ENCODE data around the gene MEDAG.

Gene MEDAG

GRCh38 chr13:30872685-30873461 is 33.2 kb upstream of the MEDAG start:
- DNase-seq (ENCODE audit: low read depth), result no peak

- no peak for DNase-seq (ENCODE audit: low read depth)
Measured at GRCh38 chr13:30873499-30873898, 32.6 kb upstream of the MEDAG start.

DNA sequence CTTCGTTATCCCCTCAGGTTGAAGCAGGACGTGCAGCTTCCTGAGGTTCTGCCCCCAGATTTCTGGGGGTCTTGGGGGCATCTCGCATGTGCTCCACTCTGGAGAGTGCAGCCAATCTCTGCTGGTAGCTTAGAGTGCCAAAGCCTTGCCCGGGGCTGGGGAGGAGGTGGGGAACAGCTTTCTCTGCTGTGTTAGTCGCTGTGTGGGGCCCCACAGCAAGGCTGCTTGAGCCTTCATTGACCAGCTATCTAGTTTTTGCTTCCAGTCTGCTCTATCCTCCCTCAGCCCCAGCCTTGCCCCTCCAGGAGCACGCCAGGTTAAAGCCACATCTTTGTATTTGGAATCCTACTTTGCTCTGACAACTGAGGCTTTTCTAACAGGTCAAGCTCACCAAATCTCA is 32.0 kb upstream of the MEDAG start:
- DNase-seq (ENCODE audit: low read depth), result no peak

DNA sequence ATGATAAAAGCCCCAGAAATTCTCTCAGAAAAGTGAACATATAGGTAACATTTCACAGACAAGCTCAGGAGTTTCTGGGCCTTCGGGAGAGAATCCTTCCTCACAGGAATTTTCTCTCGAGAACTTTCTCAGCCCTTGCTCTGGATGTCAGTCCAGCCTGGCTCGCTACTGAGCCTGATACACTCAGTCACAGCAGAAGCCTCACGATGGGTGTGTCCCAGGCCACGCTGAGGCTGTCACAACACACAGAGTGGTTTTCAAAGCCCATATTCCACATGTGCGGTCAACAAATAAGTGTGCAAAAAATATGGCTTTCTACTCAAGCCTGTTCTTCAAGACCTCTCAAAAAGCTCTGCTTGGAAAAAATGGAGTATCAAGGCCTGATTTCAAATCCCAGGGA is 31.5 kb upstream of the MEDAG start:
- no peak for DNase-seq (ENCODE audit: low read depth)

DNA sequence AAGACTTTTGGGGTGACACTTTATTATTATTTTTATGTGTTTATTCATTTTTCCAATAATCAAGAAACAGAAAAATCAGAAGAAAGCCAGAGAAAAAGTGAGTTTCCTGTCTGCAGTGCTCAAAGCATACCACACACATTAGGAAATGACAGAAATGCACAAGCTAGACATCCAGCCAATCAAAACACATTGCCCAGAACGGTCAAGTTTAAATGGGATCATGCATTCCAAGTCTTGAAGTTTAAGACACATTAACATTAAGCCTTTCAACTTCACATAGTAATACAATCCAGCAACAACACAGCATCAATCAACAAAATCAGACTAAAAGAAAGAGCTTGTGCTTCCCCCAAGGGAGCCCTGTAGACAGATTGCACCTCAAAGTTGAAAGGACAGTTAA is 28.7 kb upstream of the MEDAG start:
- DNase-seq (ENCODE audit: low read depth), result no peak

GRCh38 chr13:30880151-30880855 is 25.8 kb upstream of the MEDAG start:
- DNase-seq (ENCODE audit: low read depth), result no peak

DNA sequence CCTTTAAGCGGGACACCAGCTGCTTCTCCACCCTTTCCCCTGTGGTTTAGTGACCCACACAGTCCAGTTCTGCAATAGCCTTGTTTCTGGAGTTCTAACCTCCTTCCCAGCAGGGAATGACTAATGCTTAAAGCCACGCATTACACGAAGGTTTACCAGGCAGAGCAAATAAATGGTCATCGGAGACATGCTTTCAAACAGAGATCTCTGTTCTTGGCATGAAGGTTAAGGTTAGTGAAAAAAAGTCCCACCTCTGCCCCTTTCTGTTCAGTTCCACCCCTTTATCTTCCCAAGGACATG is 25.3 kb upstream of the MEDAG start:
- no peak for DNase-seq (ENCODE audit: low read depth)

DNA sequence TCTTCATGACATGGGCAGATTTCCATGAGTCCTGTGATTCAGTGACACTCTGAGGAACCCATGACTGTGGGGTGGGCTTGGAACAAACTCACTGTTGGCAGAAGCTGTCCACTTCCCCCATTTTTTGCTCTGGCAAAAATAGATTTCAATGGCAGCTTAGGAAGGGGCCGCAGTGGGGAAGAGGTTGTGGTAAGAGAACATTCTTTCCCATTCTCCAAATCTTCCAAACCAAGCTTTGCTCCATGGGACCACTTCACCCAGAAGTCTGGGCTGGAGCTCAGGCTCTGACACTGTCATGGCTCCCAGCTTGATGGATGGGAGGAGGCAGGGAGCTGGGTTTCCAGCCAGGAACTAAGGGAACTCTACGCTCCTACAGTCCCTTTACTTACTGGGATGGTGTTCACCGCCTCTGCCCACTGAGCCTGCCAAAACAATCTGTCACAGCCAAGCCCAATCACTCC is 24.9 kb upstream of the MEDAG start:
- DNase-seq (ENCODE audit: low read depth), result no peak

DNA sequence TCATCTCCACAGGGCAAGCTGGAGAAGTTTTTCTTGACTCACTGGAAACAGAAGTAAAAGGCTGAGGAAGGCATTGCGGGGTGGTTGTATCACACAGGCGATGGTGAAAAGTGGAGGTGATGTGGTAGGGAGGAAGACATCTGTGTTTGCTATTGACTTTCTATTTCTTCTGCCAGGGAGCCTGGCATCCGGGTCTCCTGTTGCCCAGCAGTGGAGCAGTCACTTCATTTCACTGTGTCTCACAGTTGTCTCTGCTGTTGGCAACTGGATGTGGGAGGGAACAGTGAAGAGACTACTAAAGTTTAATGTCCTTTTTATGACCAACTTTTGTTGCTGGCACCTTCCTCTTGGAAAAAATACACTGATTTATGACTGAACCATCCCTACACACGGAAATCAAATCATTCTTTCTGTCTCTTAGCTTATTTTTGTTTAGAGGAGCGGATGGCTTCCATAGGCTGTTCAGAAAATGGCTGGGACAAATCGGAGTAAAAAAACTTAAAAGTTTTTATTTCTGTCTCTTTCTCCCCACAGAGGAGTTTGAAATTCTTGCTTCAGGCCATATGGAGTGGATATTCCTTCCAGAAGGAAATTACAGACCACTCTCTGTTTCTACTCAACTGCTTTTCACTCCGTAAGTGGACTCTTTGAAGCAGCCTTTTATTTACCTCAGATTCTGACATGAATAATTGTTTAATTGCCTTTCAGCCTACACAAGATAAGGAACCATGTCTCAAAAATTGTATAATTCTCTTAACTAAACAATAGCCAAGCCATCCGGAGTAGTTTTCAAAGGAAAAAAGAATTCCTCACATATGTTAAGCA is 23.8 kb upstream of the MEDAG start:
- DNase-seq (ENCODE audit: low read depth), result no peak

GRCh38 chr13:30882996-30883766 is 22.9 kb upstream of the MEDAG start:
- no peak for DNase-seq (ENCODE audit: low read depth)

DNA sequence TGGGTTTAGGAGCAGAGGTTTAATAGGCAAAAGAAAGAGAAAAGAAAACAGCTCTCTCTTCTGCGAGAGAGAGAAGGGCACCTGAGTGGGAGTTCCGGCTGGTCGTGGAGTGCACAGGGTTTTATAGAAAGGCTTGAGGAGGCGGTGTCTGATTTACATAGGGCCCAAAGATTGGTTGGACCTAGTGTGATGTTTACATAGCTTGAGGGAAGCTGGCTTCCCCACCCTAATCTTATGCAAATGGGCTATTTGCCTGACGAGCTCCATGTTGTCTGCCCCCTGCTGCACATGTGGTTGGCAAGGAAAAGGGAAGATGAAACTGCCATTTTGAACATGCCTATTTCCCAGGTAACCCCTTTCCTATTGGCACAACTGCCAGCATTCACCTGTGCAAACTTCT is 21.5 kb upstream of the MEDAG start:
- no peak for DNase-seq (ENCODE audit: low read depth)

DNA sequence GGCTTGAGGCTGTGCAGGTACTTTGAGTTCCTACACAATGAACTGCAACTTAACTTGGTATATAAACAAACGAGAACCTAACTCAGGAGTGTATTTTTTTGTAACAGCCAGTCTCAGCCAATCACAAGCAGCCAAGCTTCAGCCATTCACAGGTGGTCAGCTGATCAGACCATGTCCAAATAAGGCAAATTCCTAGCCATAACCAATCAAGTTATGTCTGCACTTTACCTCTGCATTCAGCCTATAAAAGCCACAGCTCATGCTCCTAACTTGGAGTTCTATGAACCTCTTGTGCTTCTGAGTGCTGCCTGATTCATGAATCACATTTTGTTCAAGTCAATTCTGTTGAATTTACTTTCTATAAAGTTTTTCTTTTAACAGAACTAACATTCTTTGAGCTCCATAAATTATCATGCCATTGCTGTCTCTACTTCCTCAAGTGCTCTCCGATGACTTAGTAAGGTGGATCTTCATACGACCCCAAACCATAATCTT is 16.8 kb upstream of the MEDAG start:
- no peak for DNase-seq (ENCODE audit: low read depth)

DNA sequence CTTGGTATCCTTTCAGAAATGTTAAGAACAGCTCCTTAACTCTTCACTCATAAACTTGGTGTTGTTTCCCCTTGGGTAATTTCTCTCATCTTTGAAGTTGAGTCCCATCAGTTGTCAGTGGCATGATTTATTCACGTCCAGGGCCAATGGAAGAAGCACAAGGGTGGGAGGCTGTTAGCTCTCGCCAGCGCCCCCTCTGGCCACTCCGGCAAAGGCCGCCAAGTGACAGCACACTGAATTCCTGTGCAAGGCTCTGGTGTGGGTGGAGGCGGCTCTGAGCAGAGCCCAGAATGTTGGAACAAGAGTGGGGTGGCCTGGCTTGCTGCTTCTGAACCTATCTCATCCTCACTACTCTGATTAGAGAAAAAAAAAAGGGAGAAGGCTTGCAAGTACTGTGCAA is 13.1 kb upstream of the MEDAG start:
- no peak for DNase-seq (ENCODE audit: low read depth)

- DNase-seq (ENCODE audit: low read depth), result no peak
Measured at GRCh38 chr13:30895773-30896172, 10.3 kb upstream of the MEDAG start.

GRCh38 chr13:30898070-30898469 is 8.0 kb upstream of the MEDAG start:
- DNase-seq (ENCODE audit: low read depth), result no peak

DNA sequence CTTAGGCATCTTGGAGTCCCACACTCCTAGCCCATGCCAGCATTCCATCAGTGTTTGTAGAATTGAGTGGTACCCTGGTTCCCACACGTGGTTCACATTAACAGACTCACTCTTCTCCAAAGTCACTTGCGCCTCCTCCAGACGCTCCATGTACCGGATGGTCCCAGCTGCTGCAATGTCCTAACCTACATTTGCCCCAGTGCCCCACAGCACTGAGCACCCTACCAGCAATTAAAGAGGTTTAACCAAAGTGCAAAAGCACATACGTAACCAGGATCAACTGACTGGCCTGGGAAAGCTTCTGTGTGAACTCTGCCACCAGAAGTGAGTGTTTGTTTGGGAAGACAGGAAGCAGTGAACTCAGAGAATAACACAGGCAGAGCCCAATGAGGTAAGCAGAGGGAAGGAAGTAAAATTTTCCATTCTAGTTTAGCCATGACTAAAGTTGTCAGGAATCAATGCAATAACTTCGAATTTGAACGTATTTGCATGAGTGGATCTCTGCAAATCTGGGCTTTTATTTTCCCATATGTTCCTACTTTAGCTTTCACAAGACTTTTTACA is 7.3 kb upstream of the MEDAG start:
- no peak for DNase-seq (ENCODE audit: low read depth)

DNA sequence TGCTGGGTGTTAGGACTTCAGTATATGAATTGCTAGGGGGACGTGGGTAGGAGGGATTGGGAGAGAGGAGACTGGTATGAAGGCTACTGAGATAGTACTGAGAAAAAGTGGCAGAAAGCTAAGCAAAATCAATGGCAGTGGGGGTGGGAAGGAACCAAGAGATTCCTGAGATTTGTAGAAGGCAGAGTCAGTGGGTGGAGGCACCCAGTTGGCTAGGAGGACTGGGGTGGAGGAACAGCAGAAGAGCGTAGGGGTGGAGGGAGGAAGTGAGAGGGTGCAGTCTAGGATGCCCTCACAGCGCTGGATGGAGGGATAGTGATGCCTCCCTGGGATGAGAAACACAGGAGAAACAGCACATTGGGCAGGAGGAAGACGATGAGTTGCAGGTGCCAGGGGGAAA is 5.6 kb upstream of the MEDAG start:
- DNase-seq (ENCODE audit: low read depth), result no peak

DNA sequence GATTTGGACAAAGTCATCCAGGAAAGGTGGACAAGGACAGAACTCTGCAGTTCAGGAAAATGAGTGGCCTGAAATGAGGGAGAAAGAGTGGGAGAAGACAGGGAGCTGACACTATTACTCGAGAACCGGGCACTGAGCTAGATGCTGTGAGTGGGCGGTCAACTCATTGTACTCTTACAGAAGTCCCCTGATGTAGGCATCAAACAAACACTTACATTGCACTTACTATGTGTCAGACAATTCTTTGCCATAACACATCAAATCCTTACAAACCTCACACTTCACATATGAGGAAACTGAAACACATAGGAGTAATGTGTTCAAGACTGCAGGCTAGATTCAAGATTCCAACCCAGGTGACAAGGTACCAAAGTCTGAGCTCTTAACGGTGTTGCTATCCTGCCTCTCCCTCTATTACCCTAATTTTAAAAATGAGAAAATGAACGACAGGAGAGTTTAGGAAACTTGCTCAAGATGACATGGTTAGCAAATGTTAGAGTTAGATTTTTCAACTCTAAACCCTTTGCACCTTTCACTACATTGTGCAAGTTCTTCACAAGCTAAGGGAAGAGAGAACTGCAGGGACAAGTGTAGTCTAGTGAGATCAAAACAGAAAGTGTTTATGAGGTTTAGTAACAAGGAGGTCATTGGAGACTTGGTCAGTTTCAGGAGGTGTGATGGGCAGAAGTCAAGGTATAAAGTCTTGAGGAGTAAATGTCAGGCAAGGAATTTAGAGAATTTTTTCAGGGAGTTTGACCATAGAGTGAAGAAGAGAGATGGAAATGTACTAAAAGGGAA is 4.9 kb upstream of the MEDAG start:
- DNase-seq (ENCODE audit: low read depth), result no peak

DNA sequence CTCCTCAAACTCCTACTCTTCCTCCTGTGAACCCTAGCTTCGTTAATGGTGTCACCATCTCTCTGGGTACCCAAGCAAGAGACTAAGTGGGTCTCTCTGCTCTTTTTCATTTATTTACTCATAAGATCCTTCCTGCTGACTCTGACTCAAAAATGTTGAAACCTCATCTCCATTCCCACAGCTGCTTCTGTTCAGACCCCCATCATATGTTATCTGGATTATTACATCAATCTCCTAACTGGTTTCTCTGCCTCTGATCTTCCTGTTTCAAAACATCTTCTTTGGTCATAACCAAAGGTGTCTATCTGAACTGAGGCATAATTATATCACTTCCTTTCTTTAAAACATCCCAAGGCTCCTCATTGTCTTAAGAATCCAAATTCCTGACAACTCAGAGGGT is 2.0 kb upstream of the MEDAG start:
- no peak for DNase-seq (ENCODE audit: low read depth)

DNA sequence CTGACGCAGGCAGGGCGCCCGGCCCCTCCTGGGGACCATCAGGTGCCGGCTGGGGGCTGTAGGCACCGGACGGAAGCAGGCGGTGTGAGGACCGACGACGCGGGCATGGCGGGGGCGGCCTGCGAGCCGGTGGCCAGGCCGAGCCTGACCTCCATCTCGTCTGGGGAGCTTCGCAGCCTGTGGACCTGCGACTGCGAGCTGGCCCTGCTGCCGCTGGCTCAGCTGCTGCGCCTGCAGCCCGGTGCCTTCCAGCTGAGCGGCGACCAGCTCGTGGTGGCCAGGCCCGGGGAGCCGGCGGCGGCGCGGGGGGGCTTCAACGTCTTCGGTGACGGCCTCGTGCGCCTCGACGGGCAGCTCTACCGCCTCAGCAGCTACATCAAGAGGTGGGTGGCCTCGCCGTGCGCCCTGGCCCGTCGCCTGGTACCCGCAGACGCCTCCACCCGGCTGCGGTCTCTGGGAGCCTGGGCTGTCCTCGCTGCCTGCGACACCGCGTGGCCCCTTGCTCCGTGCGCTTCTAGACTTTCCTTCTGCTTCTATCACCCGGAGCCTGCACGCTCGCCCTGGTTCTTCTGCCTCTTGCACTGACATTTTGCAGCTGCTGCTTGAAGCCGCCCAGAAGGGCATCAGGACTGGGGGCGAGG is 460 bp downstream of the MEDAG start:
- no peak for DNase-seq (ENCODE audit: low read depth)

All from activated gamma-delta T cell treated with anti-CD3 and anti-CD28 coated beads, Interleukin-2, amount 50 U/mL, for 16 hours (primary cell).